Measurements from ENCODE around the gene RING1.

DNA sequence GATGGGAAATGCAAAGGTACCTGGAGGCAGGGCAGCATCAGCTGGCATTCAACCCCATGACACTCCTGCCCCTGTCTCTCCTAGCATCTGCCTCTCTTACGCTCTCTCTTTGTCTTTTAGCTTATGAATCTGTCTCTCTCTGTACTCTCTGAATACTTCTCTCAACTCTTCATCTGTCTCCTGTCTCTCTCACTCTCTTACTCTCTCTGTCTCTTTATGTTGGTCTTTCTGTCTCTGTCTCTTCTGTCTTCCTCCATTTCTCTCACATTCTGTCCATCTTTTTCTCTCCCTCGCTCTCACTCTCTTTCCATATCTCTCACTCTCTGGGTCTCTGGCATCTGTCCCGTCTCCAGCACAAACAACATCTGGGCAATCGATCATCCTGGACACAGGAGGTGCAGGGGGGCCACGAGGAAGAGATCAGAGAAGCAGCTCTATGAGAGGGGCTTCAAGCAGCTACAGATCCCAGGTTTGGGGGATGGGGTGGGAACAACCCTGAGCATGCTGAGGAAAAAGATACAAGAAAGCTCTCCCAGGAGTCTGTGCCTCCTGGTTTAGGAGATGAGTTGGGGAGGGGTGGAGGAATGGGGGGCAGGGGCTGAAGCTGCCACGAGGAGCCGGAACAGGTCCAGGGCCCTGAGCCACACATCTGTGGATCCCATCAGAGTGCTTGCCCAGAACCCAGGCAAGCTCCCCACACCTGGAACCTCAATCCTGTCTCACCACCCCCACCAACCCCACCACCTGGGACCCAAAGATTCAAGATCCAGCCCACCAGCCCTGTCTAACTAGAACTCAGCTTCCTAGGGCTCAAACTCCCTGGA, 18.5 kb upstream of the RING1 start:
- TF ChIP-seq, protein P1, sequence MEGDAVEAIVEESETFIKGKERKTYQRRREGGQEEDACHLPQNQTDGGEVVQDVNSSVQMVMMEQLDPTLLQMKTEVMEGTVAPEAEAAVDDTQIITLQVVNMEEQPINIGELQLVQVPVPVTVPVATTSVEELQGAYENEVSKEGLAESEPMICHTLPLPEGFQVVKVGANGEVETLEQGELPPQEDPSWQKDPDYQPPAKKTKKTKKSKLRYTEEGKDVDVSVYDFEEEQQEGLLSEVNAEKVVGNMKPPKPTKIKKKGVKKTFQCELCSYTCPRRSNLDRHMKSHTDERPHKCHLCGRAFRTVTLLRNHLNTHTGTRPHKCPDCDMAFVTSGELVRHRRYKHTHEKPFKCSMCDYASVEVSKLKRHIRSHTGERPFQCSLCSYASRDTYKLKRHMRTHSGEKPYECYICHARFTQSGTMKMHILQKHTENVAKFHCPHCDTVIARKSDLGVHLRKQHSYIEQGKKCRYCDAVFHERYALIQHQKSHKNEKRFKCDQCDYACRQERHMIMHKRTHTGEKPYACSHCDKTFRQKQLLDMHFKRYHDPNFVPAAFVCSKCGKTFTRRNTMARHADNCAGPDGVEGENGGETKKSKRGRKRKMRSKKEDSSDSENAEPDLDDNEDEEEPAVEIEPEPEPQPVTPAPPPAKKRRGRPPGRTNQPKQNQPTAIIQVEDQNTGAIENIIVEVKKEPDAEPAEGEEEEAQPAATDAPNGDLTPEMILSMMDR (IDR thresholded peaks at IDR 0.05): no peak
- TF ChIP-seq EP300 (IDR thresholded peaks at IDR 0.05): no peak
